ENCODE measurements around the gene CPA2. TPM values are rescaled to one million over a fixed set of nuclear protein-coding genes. Genes with fewer than 3 reads are reported as not detected.
A peak's percentile ranks its signal among the peaks of the same experiment; 100 is the strongest.
"Not testable (repeated sequence)": the region's sequence is repeated elsewhere in the genome, so short reads cannot be mapped to it uniquely, and the experiment has no call there.

CPA2 gene
- total RNA-seq, 1 donor from 2014 or later = 0.82 TPM

DNA sequence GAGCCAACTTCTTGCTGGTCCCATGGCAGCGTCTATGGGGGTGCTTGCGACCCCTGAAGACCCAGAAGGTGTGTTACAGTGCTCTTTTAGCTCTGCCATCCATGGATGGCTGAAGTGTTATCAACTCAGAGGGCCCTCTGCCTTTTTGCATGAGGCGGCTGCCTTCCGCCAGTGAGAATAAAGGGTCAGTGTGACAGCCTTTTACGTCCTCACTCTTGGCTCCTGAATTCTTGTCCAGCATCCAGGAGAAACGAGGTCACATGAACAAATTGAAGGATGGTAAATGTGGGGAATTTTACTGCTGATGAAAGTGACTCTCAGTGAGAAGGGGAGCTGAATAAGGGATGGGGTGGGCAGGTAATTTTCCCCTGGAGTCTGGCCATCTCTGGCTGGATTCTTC lies 34.9 kb upstream of the CPA2 start:
- no peak overlapping the region for H3K4me3 Mint-ChIP-seq
- Histone ChIP-seq H3K4me2 (no peak overlapping the region), H3F3A (ENCODE audit: low read depth) (peaks cover 23% of the 10 kb centered on the region), H3K9ac (no peak overlapping the region), H2AFZ (replicated peaks) (peak overlapping the region; percentile 5), H3K4me3 (no peak overlapping the region), H3K27ac (no peak overlapping the region), H3K4me1 (peaks cover 20% of the 10 kb centered on the region), H3K9me3 (ENCODE audit: low read depth) (no peaks in the 10 kb centered on the region), H3K27me3 (no peaks in the 10 kb centered on the region), H3K36me3 (no peaks in the 10 kb centered on the region), H3K79me2 (ENCODE audit: low read depth) (no peaks in the 10 kb centered on the region), H4K20me1 (ENCODE audit: low read depth) (no peaks in the 10 kb centered on the region)
- no peaks in the 10 kb centered on the region for H3K36me3 Mint-ChIP-seq
- peaks cover 8% of the 10 kb centered on the region for H3K9me3 Mint-ChIP-seq
- peak overlapping the region; percentile 63 for H3K27ac Mint-ChIP-seq
- peaks cover 3% of the 10 kb centered on the region for H3K4me1 Mint-ChIP-seq
- peaks cover 5% of the 10 kb centered on the region for H3K27me3 Mint-ChIP-seq (ENCODE audit: insufficient read depth, low read depth)
- TF ChIP-seq EZH2 (IDR thresholded peaks at IDR 0.05) (no peak), EZH2phosphoT487 (IDR thresholded peaks at IDR 0.05) (no peak), CTCF (IDR thresholded peaks at IDR 0.05) (no peak)
- no peak for DNase-seq (ENCODE audit: low spot score)

GRCh38 chr7:130232209-130232608 lies 34.5 kb upstream of the CPA2 start:
- Mint-ChIP-seq H3K27ac (no peak overlapping the region), H3K4me1 (peaks cover 6% of the 10 kb centered on the region), H3K36me3 (no peaks in the 10 kb centered on the region), H3K27me3 (ENCODE audit: insufficient read depth, low read depth) (peaks cover 5% of the 10 kb centered on the region), H3K9me3 (peaks cover 8% of the 10 kb centered on the region), H3K4me3 (no peak overlapping the region)
- H4K20me1 ChIP-seq (ENCODE audit: low read depth) = no peaks in the 10 kb centered on the region
- no peaks in the 10 kb centered on the region for H3K27me3 ChIP-seq
- peaks cover 23% of the 10 kb centered on the region for H3F3A ChIP-seq (ENCODE audit: low read depth)
- H3K9ac ChIP-seq = no peak overlapping the region
- H3K9me3 ChIP-seq (ENCODE audit: low read depth) = no peaks in the 10 kb centered on the region
- H3K4me1 ChIP-seq = peaks cover 20% of the 10 kb centered on the region
- no peaks in the 10 kb centered on the region for H3K79me2 ChIP-seq (ENCODE audit: low read depth)
- DNase-seq (ENCODE audit: low spot score) = no peak
- TF ChIP-seq CTCF (IDR thresholded peaks at IDR 0.05) = no peak
- TF ChIP-seq EZH2 (IDR thresholded peaks at IDR 0.05) = no peak
- no peak for TF ChIP-seq EZH2phosphoT487 (IDR thresholded peaks at IDR 0.05)
- no peak overlapping the region for H2AFZ ChIP-seq (replicated peaks)
- H3K4me2 ChIP-seq = no peak overlapping the region
- H3K27ac ChIP-seq = no peak overlapping the region
- H3K4me3 ChIP-seq = no peak overlapping the region
- no peaks in the 10 kb centered on the region for H3K36me3 ChIP-seq

DNA sequence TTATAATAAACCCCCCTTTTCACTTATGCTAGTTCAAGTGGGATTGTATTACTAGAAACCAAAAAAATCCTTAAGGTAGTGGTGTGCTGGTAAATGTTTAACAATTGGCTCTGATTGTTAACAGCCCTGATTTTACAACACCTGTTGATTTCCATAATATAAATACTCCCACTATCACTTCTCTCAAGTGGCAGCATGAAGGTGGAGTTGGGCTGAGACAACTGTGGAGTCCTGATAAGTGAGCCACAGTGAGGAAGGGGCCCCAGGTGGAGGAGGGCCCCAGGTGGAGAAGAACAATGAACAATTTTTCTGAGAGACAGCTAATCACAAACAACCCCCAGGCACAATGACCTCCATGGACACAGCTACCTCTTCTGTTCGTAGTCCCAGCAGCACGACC lies 32.6 kb upstream of the CPA2 start:
- H3K9ac ChIP-seq = no peak overlapping the region
- no peak for TF ChIP-seq EZH2phosphoT487 (IDR thresholded peaks at IDR 0.05)
- TF ChIP-seq EZH2 (IDR thresholded peaks at IDR 0.05) = no peak
- TF ChIP-seq CTCF (IDR thresholded peaks at IDR 0.05) = no peak
- H3K27me3 Mint-ChIP-seq (ENCODE audit: insufficient read depth, low read depth) = peaks cover 5% of the 10 kb centered on the region
- no peak overlapping the region for H3K4me2 ChIP-seq
- H3K9me3 ChIP-seq (ENCODE audit: low read depth) = no peaks in the 10 kb centered on the region
- no peaks in the 10 kb centered on the region for H3K27me3 ChIP-seq
- H3K4me3 Mint-ChIP-seq = no peak overlapping the region
- H3K9me3 Mint-ChIP-seq = peaks cover 8% of the 10 kb centered on the region
- H3K27ac Mint-ChIP-seq = peak overlapping the region; percentile 2
- H3K4me3 ChIP-seq = no peak overlapping the region
- no peaks in the 10 kb centered on the region for H4K20me1 ChIP-seq (ENCODE audit: low read depth)
- H3K27ac ChIP-seq = no peak overlapping the region
- no peak overlapping the region for H2AFZ ChIP-seq (replicated peaks)
- no peak for DNase-seq (ENCODE audit: low spot score)
- peaks cover 5% of the 10 kb centered on the region for H3K4me1 Mint-ChIP-seq
- no peaks in the 10 kb centered on the region for H3K79me2 ChIP-seq (ENCODE audit: low read depth)
- peaks cover 6% of the 10 kb centered on the region for H3F3A ChIP-seq (ENCODE audit: low read depth)
- H3K36me3 ChIP-seq = no peaks in the 10 kb centered on the region
- no peaks in the 10 kb centered on the region for H3K36me3 Mint-ChIP-seq
- H3K4me1 ChIP-seq = peaks cover 5% of the 10 kb centered on the region

- not testable (repeated sequence) for H3K4me1 Mint-ChIP-seq; H2AFZ ChIP-seq (replicated peaks); H3K9me3 ChIP-seq (ENCODE audit: low read depth); H3K36me3 ChIP-seq; H3K79me2 ChIP-seq (ENCODE audit: low read depth); H3K4me2 ChIP-seq; H3K27me3 ChIP-seq; H3F3A ChIP-seq (ENCODE audit: low read depth); H3K4me1 ChIP-seq; H3K4me3 Mint-ChIP-seq; H3K27ac ChIP-seq; H3K4me3 ChIP-seq; H3K9me3 Mint-ChIP-seq; H3K9ac ChIP-seq; H4K20me1 ChIP-seq (ENCODE audit: low read depth); H3K27me3 Mint-ChIP-seq (ENCODE audit: insufficient read depth, low read depth); DNase-seq (ENCODE audit: low spot score); H3K36me3 Mint-ChIP-seq; H3K27ac Mint-ChIP-seq
Measured at GRCh38 chr7:130236361-130236760, 30.3 kb upstream of the CPA2 start.
